Lower leg skin (tissue), 4 donors: ENCODE data around the gene WWC1. TPM values are rescaled to one million over a fixed set of nuclear protein-coding genes. Genes with fewer than 3 reads are reported as not detected.

Source experiments
- DNase-seq, 2 donors: peaks; one replicate each; pipeline ENCODE4 v3.0.0-alpha.2; 2019; ENCODE audit warnings: low spot score in 2 of 2
- H3K4me3 ChIP-seq: fragments of 200-600 bp; sonication (generic); 2 replicates; pipeline ENCODE4 v1.5.1; 2017; ENCODE audit warnings: mild to moderate bottlenecking, low read depth; ENCODE audit not compliant: poor library complexity, severe bottlenecking
- CTCF ChIP-seq, 3 donors: fragments of 450-650 bp; IDR thresholded peaks; one replicate each; pipeline ENCODE4 v1.5.1; 2016; ENCODE audit warnings: antibody characterized with exemption in 3 of 3, mild to moderate bottlenecking in 3 of 3, moderate library complexity in 2 of 3
- POLR2A ChIP-seq, 2 donors: fragments of 450-650 bp; IDR thresholded peaks; one replicate each; pipeline ENCODE4 v1.6.1; 2016 to 2017; ENCODE audit warnings: antibody characterized with exemption in 2 of 2, mild to moderate bottlenecking in 1 of 2, moderate library complexity in 1 of 2
- WGBS, 2 donors: methylation state at CpG; one replicate each; pipeline ENCODE4 v1.1.5; 2018; 5-methylcytosine and 5-hydroxymethylcytosine counted together
- intact Hi-C: fragments of 100-400 bp; cut with DNase I; formaldehyde crosslinking; loops from one replicate; pipeline ENCODE4 v1.15.0; 2023; ENCODE audit warnings: low total_unique reads
- total RNA-seq, 4 donors: library from RNA; depleted of rRNA; stranded (reverse); fragments of >200 nt; gene quantifications; one replicate each; pipeline ENCODE4 v1.1.0, GENCODE V29; 2016

The WWC1 gene
- total RNA-seq, 4 donors from 2014 or later: 23.5 to 57.0 (median 30.0) TPM

GRCh38 chr5:168407211-168407610, 115.8 kb downstream of the WWC1 start:
- WGBS, 2 donors: 93 to 100% methylated on average over 1 of the region's 1 CpG

GRCh38 chr5:168408561-168409305, 117.3 kb downstream of the WWC1 start:
- TF ChIP-seq CTCF (IDR thresholded peaks at IDR 0.05) (no peak), POLR2A (IDR thresholded peaks at IDR 0.05) (no peak)
- intact Hi-C loops: no loop called here
- no peak overlapping the region for H3K4me3 ChIP-seq
- 73 to 74% methylated on average over 11 of the region's 11 CpGs for WGBS, 2 donors
- DNase-seq: no peak

More at GRCh38 chr5:168407211-168407610, 115.8 kb downstream of the WWC1 start:
- no peak overlapping the region for H3K4me3 ChIP-seq
- intact Hi-C loops: no loop called here
- no peak for DNase-seq
- TF ChIP-seq CTCF (IDR thresholded peaks at IDR 0.05) (no peak), POLR2A (IDR thresholded peaks at IDR 0.05) (no peak)

- DNase-seq: no peak
- WGBS, 2 donors: 55 to 58% methylated on average over 17 of the region's 17 CpGs
- intact Hi-C loops: no loop called here
- no peak for TF ChIP-seq CTCF (IDR thresholded peaks at IDR 0.05)
- TF ChIP-seq POLR2A (IDR thresholded peaks at IDR 0.05): no peak
- H3K4me3 ChIP-seq: no peak overlapping the region
Measured at GRCh38 chr5:168409591-168410458, 118.4 kb downstream of the WWC1 start.

- intact Hi-C loops: no loop called here
- H3K4me3 ChIP-seq: no peak overlapping the region
- no peak for DNase-seq
- TF ChIP-seq CTCF (IDR thresholded peaks at IDR 0.05): no peak
- TF ChIP-seq POLR2A (IDR thresholded peaks at IDR 0.05): no peak
- WGBS, 2 donors: 90 to 93% methylated on average over 3 of the region's 3 CpGs
Measured at GRCh38 chr5:168411871-168412270, 120.4 kb downstream of the WWC1 start.

GRCh38 chr5:168413062-168413461, 121.6 kb downstream of the WWC1 start:
- no peak for DNase-seq

More at GRCh38 chr5:168413062-168413461, 121.6 kb downstream of the WWC1 start:
- TF ChIP-seq POLR2A (IDR thresholded peaks at IDR 0.05) (no peak), CTCF (IDR thresholded peaks at IDR 0.05) (no peak)
- WGBS, 2 donors: 76 to 79% methylated on average over 3 of the region's 3 CpGs
- H3K4me3 ChIP-seq: no peak overlapping the region
- intact Hi-C loops: no loop called here
